Activated naive CD8-positive, alpha-beta T cell treated with anti-CD3 and anti-CD28 coated beads, Interleukin-2, amount 50 U/mL, for 16 hours (primary cell): ENCODE measurements around the gene IWS1.

Experiments used
- DNase-seq: peaks from one replicate; pipeline ENCODE4 v3.0.0-alpha.2; 2020; ENCODE audit warnings: low read depth, low spot score

IWS1 gene

GRCh38 chr2:127498386-127498785 is 27.9 kb downstream of the IWS1 start:
- DNase-seq: no peak

- DNase-seq: no peak
Observed at GRCh38 chr2:127490283-127490682, 36.0 kb downstream of the IWS1 start.

GRCh38 chr2:127486247-127487058 is 39.8 kb downstream of the IWS1 start:
- DNase-seq: no peak

GRCh38 chr2:127485694-127486071 is 40.6 kb downstream of the IWS1 start:
- DNase-seq: no peak

GRCh38 chr2:127485051-127485693 is 41.1 kb downstream of the IWS1 start:
- DNase-seq: no peak

GRCh38 chr2:127482031-127482430 is 44.3 kb downstream of the IWS1 start:
- DNase-seq: no peak

GRCh38 chr2:127479866-127480743 is 46.2 kb downstream of the IWS1 start:
- no peak for DNase-seq

GRCh38 chr2:127479219-127479825 is 47.0 kb downstream of the IWS1 start:
- DNase-seq: no peak

GRCh38 chr2:127475788-127476187 is 50.5 kb downstream of the IWS1 start:
- DNase-seq: no peak

GRCh38 chr2:127472268-127472667 is 54.0 kb downstream of the IWS1 start:
- no peak for DNase-seq

GRCh38 chr2:127471286-127471988 is 54.9 kb downstream of the IWS1 start:
- no peak for DNase-seq

GRCh38 chr2:127469974-127470373 is 56.3 kb downstream of the IWS1 start:
- DNase-seq: no peak

GRCh38 chr2:127469051-127469450 is 57.2 kb downstream of the IWS1 start:
- no peak for DNase-seq

- no peak for DNase-seq
Observed at GRCh38 chr2:127465258-127465657, 61.0 kb downstream of the IWS1 start.

GRCh38 chr2:127464470-127465257 is 61.6 kb downstream of the IWS1 start:
- DNase-seq: no peak

GRCh38 chr2:127463155-127463991 is 62.9 kb downstream of the IWS1 start:
- no peak for DNase-seq

GRCh38 chr2:127462461-127462860 is 63.8 kb downstream of the IWS1 start:
- DNase-seq: no peak

- DNase-seq: no peak
Observed at GRCh38 chr2:127456960-127457359, 69.3 kb downstream of the IWS1 start.
